LNCAP (cell line): ENCODE data around the gene CSGALNACT2.

Source experiments
- CTCF ChIP-seq: fragments of 450-650 bp; IDR thresholded peaks from 2 replicates; pipeline ENCODE4 v1.5.1; 2017; ENCODE audit warnings: mild to moderate bottlenecking

Gene CSGALNACT2

DNA sequence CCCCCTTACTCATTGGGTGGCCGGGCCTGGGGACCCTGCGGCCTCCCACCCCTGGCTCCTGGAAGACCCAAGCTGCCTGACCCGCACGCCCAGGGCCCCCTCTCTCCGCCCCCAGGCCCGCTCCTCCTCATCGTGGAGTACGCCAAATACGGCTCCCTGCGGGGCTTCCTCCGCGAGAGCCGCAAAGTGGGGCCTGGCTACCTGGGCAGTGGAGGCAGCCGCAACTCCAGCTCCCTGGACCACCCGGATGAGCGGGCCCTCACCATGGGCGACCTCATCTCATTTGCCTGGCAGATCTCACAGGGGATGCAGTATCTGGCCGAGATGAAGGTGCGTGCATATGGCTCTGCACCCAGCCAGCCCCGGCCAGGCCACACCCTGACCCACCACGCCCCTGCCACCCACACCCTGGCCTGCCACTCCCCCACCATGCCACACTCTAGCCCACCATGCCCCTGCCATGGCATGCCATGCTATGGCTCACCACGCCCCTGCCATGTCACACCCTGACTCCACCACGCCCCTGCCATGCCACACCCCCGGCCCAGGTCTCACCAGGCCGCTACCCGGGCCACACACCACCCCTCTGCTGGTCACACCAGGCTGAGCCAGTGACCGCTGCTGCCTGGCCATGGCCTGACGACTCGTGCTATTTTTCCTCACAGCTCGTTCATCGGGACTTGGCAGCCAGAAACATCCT is 18.7 kb upstream of the CSGALNACT2 start:
- TF ChIP-seq CTCF: no peak

DNA sequence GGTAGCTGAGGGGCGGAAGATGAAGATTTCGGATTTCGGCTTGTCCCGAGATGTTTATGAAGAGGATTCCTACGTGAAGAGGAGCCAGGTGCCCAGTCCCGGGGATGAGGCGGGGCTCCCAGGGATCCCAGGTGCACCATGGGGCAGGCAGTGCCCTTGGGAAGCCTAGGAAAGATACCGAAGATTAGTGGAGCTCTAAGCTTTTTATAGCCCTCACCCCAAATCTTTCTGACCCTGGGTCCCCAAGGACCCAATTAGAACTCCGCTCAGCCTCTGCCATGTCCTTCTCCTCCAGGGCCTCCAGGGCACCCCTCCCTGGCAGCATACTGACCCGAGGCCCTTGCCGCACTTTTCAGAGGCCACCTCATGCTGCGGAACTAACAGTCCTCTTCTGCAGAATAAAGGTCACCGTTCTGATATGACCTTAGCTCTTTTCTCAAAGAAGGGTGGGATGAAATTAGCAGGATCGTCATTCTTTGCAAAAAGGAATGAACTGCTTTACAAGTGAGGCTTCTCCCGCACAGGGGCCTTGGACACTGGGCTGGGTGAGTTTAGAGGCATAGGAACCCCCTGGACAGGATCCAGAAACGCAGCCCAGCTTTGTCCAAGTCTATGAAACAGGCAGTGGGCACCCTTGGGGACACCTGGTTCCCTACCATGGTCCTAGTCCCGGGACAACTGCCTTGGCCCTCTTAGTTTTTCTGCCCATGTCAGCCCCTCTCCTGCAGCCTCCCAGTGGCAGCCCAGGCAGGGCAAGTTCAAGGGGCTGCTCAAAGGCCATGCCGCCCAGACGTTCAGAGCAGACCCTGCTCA is 17.9 kb upstream of the CSGALNACT2 start:
- no peak for TF ChIP-seq CTCF

GRCh38 chr10:43120929-43121314 is 17.3 kb upstream of the CSGALNACT2 start:
- no peak for TF ChIP-seq CTCF

GRCh38 chr10:43121444-43121843 is 16.8 kb upstream of the CSGALNACT2 start:
- TF ChIP-seq CTCF: no peak

DNA sequence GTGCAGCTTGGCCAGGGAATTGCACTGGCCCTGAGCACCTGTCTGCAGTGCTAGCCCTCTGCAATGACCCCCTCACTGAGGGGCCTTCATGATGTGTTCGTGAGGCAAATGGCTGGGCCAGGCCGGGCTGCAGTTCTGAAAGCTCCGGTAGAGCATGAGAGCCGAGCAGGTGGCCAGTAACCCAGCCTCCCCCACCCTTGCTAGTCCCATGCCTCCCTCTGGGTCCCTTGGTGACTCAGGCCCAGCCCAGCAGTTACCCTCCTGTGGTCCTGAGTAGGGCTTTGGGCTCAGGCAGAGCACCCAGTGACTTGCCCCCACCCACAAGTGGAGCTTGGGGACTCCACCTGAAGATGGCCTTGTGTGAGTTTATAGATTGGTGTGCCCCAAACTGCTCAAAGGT is 16.1 kb upstream of the CSGALNACT2 start:
- no peak for TF ChIP-seq CTCF

DNA sequence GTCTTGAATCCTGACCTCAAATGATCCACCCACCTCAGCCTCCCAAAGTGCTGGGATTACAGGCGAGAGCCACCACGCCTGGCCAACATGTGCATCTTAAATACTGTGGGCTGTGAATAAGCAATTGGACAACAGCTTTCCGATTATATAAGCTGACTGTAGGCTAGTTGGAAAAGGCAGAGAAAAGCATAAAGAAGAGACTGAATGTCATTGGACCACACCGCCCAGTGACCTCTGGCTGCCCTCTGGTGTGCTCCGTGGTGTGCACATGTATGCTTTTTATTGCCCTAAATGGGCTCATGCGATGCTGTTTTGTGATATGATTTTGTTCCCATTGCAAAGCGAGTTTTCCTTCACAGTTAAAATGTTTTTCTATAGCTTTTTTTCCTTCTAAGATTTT is 15.4 kb upstream of the CSGALNACT2 start:
- no peak for TF ChIP-seq CTCF

DNA sequence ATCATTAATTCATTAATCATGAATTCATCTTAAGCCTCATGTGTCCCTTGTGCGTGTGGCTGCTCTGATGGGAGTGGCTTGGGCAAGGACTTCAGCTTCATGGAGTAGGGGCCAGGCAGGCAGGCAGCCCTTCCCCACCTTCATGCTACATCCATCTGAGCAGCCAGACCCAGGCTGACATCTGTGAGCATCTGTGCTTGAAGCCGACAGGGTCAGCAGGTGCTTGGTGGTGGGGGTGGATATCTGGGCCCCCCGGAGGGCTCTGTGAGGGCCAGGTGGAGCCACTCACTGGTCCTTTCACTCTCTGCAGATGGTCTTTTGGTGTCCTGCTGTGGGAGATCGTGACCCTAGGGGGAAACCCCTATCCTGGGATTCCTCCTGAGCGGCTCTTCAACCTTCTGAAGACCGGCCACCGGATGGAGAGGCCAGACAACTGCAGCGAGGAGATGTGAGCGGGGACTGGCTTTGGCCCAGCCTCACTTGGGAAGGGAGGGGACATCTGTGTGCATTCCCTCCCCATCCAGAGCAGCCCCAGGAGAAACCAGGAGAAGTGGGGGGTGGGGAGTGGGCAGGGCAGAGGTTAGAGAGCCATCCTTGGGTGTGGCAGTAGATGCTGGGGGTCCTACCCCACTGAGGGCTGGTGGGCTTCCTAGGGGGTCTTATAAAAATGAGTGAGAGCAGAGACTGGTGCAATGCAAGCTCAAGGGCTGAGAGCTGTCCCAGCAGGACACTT is 14.7 kb upstream of the CSGALNACT2 start:
- TF ChIP-seq CTCF: no peak
